ENCODE results near the gene HOXD11. TPM values are rescaled to one million over a fixed set of nuclear protein-coding genes. Genes with fewer than 3 reads are reported as not detected.

HOXD11 gene
- total and polyA plus RNA-seq, 9 of the 15 experiments (the other 6 are each of a cell fraction or from before 2014, with no cell fraction given): not detected

- FAIRE-seq: no peak
- H3K79me2 ChIP-seq (ENCODE audit: control insufficient read depth, insufficient read depth, low read length): no peaks in the 10 kb centered on the region
- H3K9ac ChIP-seq (ENCODE audit: insufficient read depth in 1 of 2, low read depth in 2 of 2, low read length in 2 of 2): no peak overlapping the region
- no peaks in the 10 kb centered on the region for H3K9me3 ChIP-seq (replicated peaks; ENCODE audit: control insufficient read depth, insufficient read depth, low read depth, low read length)
- in situ Hi-C loops (cut with MboI) (no loop called here), intact Hi-C loops (cut with micrococcal nuclease) (no loop called here)
- H3K4me1 ChIP-seq (replicated peaks in 1 of 2; ENCODE audit: control insufficient read depth in 2 of 2, insufficient read depth in 2 of 2, low read length in 2 of 2): peaks cover 0 to 27% of the 10 kb centered on the region in 2 experiments; a peak in 2 of 5 replicates
- H3K36me3 ChIP-seq (ENCODE audit: control insufficient read depth, insufficient read depth, low read length): no peaks in the 10 kb centered on the region
- H3K9me1 ChIP-seq (ENCODE audit: control insufficient read depth, insufficient read depth, low read length): peaks cover 3% of the 10 kb centered on the region
- WGBS (ENCODE audit: insufficient coverage, low coverage, missing lambda C conversion rate): 18% methylated on average over 23 of the region's 30 CpGs
- no peak overlapping the region for H3K4me3 ChIP-seq
- no peak overlapping the region for H3K27ac ChIP-seq (ENCODE audit: extremely low read depth, low read depth, low read length)
- ChIA-PET POLR2A (no interaction called here), CTCF (ENCODE audit: low intra/inter-chr PET ratio) (no interaction called here)
- H3K27me3 ChIP-seq (ENCODE audit: control insufficient read depth in 2 of 2, insufficient read depth in 2 of 2, low read length in 2 of 2): peaks cover 69% of the 10 kb centered on the region in 2 experiments
- no peak overlapping the region; the same call in 1 of the 2 replicates for H3K4me2 ChIP-seq (ENCODE audit: insufficient read depth, low read length)
- no TSS peak for BruUV-seq (replicated peaks)
- no peak for DNase-seq (ENCODE audit: extremely low read depth in 1 of 4, low spot score in 3 of 4)
- no peak for TF ChIP-seq RFX5 (IDR thresholded peaks at IDR 0.05; ENCODE audit: low read depth, low read length)
- no peak for TF ChIP-seq CREB5 (CRISPR knock-in tag; IDR thresholded peaks at IDR 0.05)
- TF ChIP-seq TCF7L2 (IDR thresholded peaks at IDR 0.05; ENCODE audit: low read depth, low read length): no peak
- TF ChIP-seq YY1 (IDR thresholded peaks at IDR 0.05; ENCODE audit: borderline replicate concordance in 1 of 3, control insufficient read depth in 1 of 3, extremely low read depth in 1 of 3, insufficient read depth in 3 of 3, insufficient read length in 1 of 3, insufficient replicate concordance in 2 of 3, low read depth in 1 of 3, low read length in 2 of 3): no peak
- no peak for TF ChIP-seq SIX5 (IDR thresholded peaks at IDR 0.05; ENCODE audit: borderline replicate concordance in 1 of 2, insufficient read depth in 1 of 2, low read depth in 1 of 2, low read length in 2 of 2)
- H2AFZ ChIP-seq (ENCODE audit: low read depth, low read length): no peak overlapping the region
- H4K20me1 ChIP-seq (replicated peaks; ENCODE audit: control insufficient read depth, insufficient read depth, low read length): no peaks in the 10 kb centered on the region; the same call in 1 of the 2 replicates
- ATAC-seq: no peak
These were observed 38.7 kb upstream of the HOXD11 start for GRCh38 chr2:176068419-176068832.

All from K562 (cell line).